DLD1 (cell line): ENCODE data around the gene ANXA6.

Experiments used
- in situ Hi-C: cut with HindIII; loops from 2 replicates; pipeline ENCODE4 v1.10.0; 2017; ENCODE audit warnings: low sequenced_read_pairs

The ANXA6 gene

DNA sequence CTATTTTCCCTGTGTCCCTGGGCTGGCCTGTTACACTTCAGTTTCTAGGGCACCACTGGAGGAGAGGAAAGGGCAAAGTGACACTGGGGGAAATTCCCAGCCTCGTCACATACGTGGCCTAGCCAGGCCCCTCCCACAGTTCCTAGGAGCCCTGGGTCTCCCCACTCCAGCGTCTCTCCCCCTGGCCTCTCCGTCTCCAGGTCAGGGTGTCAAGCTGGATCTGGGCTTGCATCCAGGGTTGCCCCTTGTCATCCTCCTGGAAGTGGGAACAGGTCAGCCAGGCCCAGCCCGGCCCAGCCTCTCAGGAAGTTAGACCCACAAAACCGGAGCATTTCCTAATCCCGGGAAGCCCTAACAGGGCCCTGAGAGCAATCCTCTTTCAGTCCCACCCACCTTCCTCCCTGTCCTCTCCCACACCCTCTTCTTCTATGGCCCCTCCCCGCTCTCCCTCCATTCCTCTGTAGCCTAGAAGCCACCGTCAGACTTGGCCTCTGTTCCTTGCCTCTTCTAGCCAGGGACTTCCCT, 72.0 kb downstream of the ANXA6 start:
- in situ Hi-C loops, result no loop called here

DNA sequence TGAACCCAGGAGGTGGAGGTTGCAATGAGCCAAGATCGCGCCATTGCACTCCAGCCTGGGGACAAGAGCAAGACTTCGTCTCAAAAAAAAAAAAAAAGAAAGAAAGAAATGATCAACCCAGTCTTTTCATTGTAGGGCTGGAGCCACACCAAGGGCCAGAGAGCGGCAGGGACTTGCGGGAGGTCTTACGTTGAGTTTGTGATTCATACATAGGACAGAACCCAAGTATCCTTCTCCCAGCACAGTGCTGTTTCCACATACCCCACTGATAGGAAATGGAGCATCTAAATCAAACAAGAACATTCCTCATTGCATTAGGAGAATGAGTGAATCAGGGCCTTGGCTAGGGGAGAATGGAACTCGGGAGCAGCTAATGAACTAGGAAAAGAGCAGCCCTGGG, 73.2 kb downstream of the ANXA6 start:
- in situ Hi-C loops, result no loop called here

DNA sequence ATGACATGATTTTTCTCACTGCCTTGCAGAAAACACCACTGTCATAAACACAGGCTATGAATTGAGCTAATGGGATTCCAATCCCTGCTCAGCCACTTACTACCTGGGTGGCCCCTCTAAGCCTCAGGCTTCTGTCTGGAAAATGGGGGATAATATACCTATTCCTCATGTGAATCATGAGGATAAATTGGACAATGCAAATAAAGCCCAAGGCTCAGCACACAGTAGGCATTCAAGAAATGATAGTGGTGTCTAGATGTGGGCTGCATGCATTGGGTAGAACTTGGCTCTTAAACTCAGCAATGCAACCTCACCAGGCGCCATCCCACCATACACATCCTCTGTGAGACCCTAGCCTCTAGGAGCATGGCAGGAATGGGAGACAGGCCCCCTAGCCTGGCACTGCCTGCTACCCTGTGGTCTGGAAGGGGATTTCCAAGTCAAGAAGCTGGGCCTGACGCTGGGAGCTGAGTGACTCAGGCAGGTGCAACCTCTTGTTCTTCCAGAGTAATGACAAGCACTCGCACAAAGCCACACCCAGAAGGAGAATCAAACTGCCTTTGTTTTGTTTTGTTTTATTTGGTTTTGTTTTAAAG, 74.4 kb downstream of the ANXA6 start:
- in situ Hi-C loops, result no loop called here

DNA sequence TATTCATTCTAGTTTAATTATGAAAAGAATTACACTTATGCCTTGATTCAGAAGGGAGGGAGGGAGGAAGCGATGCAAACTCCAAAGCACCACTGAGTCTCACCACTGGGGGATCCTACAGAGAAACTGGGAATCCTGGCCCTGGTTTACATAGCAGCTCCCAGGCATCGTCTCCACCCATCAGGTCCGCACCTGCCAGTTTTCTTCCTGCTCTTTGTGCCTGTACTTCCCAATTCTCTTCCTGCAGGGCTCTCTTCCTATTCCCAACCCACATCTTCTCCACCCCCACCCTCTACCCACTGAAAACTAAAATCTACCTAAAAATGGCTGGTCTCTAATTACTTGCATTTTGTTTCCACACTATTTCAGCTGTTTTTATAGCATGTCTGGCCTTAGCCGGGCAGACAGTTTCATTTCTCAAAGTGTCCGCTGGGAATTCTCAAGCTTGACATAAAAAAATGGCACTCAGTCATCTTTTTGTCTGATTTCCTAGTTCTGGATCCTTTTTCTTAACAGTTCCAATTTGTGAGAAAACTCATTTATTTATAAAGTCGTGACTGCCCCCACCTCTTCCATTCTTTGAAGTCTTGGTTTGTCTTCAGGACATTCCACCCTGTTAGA, 75.2 kb downstream of the ANXA6 start:
- in situ Hi-C loops, result no loop called here

DNA sequence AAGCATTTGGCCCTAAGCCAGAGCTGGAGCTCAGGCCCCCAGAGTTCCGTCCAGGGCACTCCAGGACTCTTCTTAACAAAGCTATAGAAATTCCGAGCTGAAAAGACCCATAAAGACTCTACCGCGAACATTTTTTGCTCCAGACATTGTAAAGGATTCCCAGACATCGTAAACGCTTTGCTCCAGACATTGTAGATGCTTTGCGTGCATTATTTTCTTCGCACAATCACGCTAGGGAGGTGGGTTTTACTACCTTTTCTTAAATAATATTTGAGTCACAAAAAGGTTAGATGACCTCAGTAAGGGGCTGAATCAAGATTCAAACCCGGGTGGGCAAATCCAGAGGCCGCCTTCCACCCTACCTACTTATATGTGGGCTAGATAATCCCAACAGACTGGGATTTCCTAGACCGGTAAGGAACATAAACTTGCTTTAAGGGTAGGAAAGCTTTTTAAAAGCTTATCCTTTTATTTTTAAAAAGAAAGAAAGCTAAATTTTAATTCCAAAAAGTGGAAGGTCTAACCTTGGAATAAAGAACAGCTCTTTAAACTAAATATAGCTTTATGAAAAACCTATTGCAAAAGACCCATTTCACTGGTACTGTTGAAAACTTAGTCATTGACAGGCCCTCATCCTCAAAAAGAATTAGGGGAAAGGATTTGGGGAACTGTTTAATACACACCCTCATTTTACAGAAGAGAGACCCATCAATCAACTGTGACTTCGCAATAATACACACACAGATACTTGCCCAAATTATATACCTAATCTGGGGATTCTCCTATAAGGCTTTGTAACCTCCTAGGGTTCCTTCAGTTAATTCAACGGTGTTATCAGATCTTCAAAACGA, 75.9 kb downstream of the ANXA6 start:
- in situ Hi-C loops, result no loop called here

DNA sequence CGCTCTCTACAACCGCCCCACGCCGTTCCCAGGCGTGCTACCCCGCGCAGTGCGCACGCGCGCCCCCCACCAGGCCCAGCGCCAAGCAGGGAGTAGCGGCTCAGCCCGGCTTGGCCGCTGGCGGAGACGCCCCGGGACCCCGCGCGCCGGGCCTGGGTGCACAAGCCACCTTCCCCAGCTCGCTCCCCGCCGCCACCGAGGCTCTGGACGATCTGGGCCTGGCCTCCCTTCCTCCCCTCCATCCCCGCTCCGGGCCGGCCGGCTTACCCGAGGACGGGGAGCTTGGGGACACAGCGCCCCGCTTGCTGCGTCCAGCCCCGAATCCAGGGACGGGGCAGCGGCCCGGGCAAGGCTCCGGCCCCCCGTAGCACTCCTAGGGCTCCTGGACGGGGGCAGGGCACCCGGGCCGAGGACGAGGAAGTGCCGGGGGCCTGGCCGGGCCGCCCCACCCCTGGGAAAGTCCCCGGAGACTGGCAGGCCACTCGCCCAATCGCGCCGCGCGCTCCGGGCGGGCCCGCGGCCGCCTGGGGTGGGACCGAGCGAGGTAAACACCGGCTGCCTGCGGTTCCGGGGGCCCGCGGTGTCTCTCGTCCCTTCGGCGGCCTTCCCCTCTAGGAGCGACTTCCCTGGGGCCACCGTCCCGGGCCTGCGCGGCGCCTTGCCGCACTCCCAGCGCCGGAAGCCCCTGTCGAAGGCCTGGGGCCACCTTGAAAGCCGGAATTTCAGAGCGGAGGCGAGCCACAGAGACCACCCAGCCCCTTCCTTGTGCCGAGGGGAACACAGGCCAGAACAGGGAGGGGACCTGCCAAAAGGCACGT, 76.8 kb downstream of the ANXA6 start, which contains the start of gene TNIP1:
Gene TNIP1 (minus strand): TSS at position 422 of the 818 bp plus-strand sequence. CDS start 15,939 bp downstream, outside the sequence.
- in situ Hi-C loops, result no loop called here

DNA sequence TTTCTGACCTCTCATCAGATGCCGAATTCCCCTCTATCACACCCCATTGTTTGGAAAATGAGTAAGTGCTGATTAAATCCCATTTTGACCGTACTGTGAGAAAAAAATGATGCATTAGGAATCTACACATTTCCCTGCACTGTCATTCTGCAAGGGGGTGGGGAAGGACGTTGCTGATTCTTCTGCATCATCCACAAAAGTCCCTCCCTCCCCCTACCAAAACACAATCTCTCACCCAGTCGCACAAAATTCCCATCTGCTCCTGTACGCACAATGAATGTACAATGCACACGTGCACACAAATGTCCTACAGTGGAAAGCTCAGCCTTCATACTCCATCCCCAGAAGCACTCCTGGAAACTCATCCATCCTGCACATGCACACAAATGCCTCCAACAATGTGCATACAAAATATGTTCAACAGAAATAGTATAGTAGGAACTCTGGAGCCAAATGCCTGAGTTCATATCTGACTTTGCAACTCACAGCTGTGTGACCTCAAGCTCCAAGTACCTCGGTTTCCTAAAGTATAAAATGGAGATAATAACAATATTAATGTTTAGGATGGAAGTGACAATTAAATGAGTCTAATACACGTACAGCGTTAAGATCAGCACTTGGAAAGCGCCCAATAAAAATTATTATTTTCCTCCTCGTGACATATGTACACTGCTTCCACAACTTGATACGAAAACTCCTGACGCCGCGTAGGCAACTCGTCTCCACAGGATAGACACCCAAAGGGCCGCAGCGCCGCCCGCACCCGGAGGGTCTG, 77.6 kb downstream of the ANXA6 start:
- in situ Hi-C loops, result no loop called here

DNA sequence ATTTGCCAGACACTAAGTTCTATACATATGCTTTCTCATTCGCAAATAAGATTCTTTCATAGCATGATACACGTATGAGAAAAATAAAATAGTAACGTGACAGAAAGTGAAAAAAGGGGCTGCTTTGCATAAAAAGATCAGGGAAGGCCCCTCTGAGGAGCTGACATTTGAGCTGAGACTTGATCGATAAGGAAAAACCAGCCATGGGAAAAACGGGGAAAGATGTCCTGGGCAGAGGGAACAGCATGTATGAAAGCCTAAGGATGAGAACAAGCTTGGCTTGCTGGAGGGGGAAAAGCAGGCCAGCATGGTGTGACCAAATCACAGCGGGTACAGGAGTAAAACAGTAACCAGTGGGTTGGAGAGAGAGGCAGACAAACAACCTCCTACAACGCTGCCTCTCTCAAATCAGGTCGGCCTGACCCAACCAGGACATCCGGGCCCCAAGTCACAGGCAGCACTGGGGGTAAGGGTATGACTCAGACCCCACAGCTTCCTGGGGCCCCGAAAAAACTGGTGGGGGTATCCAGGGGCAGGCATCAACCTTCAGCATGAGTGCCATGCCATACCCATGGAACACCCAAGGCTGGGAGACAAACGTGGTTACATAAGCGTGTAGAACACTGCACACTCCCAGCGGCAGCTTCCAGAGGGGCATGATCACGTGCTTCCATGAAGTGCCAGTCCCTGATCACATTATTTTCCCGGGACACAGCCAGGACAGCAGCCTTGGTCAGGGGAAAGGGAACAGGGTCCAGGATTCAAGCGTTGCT, 78.9 kb downstream of the ANXA6 start:
- in situ Hi-C loops, result no loop called here

DNA sequence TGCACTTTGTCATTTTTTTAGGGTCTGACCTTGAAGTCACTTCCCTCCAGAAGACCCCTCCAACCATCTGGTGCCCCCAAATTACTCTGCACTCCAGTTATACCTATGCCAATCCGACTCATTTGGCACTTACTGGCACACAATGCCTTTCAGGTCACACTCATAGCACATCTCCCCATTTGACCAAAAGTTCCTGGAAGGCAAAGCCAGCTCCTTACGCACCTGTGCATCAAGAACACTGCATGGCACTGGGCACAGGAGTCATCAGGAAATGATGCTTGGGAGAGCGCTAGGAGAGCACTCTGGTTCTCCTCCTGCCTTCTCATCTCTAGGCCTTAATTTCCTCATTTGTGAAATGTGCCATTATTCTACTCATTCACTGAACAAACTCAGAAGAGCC, 79.6 kb downstream of the ANXA6 start:
- in situ Hi-C loops, result no loop called here

DNA sequence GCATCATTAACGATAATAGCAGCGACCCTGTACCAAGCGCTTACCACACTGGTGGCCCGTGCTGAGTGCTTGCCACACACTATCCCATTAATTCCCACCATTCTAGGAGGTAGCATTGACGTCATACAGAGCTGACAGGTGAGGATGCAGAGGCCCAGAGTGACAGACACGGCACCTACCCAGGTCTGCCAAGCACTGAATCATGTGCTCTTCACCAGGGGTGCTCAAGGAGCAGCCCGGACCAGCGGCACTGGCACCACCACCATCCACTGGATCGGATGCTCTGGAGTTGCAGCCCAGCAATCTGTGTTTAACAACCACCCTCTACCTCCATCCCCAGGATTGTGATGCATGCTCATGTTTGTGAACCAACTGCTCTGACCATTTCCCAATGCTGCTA, 80.2 kb downstream of the ANXA6 start:
- in situ Hi-C loops, result no loop called here

DNA sequence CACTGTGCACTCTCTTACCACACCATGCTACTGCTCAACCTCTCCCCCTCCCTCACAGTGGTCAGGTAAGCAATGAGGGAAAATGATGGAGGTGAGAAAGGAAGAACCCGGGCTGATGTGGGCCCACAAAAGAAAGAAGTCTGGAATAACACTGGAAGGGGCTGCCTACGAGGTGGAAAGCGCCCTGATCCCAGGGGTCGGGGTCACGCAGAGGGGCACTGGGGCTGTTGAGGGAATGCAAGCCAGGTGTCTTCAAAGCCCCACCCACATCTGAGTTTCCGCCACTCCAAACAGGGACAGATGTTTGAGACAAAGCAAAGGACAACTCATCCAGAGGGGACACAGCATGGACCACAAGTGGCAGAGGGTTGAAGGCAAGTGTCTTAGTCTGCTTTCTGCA, 81.0 kb downstream of the ANXA6 start:
- in situ Hi-C loops, result no loop called here

DNA sequence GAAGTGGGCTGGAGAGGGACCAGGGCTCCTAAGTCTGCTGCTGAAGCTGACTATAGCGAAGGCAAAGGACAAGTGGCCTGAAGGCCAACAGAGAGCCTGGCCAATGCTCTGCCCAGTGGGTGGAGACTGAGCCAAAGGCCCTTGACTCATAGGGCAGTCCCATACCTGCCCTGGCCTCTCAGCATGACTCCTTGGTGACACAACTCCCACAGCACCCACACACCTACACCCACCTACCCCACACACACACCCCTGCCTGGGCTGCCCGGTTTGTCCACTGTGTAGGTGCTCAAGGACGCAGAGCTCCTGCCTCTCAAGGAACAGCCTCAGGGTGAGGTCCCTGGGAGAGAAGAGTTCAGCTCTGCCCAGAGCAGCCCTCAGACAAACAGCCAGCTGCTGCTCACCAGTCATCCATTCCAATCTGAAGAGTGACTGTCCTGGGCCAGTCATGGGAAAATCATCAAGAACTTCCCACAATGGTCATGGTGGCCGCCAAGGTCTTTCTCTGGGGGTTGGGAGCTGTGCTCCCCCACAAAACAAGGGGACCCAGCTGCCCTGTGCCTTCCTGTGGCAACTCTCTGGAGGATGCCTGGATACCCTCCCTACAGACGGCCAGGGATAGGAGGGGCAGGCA, 81.8 kb downstream of the ANXA6 start:
- in situ Hi-C loops, result no loop called here

DNA sequence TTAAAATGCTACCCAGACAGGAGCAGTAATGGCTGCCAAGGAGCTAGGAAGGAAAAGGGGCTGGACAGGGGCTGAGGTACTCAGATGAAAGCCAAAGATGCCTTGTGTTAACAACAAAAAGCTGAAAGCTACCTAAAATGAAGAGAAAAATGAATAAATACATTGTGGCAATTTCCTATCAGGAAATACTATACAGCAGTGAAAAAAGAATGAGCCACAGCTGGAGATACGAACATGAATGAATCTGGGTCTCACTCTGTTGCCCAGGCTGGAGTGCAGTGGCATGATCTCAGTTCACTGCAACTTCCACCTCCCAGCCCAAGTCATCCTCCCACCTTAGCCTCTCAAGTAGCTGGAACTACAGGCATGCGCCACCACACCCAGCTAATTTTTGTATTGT, 83.0 kb downstream of the ANXA6 start:
- in situ Hi-C loops, result no loop called here

DNA sequence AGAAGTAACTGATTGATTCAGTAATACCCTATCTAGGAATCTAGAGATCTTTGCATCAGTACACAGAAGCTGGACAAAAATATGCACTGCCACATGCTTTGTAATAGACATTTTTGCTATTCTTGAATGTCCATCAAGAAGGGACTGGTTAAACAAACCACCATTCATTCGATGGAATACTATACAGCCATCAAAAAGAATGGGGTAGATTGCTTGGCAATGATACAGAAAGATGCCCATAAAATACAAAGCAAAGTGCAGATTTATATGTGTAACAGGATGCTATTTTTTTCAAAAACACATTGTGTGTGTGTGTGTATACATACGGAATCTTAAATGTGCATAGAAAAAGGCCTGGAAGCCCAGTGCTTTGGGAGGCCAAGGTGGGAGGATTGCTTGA, 84.3 kb downstream of the ANXA6 start:
- in situ Hi-C loops, result no loop called here

DNA sequence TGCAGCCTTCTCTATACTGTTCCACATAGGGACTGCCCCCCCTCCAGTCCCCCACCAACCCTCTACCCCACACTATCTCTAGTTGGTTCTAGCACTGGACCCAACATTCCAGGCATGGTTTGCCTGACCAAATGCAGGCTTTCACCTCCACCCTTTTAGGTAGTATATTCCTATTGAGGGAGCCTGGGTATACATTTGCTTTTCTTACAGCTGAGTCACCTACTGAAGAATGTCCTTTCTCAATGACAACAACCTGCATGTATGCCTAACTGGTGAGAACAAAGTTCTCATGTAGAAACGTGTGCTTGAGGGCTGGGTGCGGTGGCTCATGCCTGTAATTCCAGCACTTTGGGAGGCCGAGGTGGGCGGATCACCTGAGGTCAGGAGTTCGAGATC, 85.0 kb downstream of the ANXA6 start:
- in situ Hi-C loops, result no loop called here

DNA sequence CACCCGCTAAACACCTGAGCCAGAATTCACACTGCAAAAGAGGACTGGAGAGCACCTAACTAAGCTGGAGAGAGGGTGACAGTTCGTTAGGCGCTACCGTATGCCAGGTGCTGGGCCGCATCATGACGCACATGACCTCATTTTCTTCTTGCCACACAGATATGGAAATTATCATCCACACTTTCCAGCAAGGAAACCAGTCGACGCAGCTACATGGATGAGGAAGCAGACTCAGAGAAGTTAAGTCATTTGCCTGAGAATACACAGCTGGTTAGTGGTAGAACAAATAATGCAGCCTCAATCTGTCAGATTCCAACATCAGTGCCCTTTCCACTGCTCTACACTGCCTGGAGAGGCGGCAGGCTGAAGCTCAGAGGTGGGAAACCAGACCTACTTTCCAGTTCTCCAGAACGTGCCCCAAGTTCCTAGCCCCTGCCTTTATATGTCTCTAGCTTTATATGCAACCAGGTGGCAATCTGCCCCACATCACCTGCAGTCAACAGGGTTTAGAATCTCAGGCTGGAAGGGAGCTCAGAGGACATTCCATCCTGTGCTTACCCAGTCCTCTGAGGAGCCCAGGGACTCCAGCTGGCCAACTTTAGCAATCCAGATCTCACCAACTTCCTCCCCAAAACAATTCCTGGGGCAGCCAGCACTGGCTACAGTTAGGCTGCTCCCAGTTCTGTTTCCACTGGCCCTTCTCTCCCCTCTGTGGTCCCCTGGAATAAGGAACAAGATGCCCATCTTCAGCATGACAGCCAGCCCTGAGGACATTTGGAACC, 85.5 kb downstream of the ANXA6 start:
- in situ Hi-C loops, result no loop called here

DNA sequence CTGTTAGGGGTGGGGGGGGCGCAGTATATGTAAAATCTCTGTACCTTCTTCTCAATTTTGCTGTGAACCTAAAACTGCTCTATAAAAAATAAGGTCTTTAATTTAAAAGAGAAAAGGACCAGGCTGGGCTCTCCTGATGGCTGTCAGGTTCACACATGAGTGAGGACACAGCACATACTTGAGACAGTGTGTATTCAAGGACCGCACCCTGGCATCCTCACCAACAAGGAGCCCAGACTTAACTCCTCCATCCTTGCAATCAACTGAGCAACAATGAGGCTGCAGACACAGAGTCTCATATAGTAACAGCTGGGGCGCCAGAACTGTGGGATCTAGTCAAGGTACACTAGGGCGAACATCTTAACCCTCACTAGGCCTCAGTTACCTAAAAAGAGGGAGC, 86.6 kb downstream of the ANXA6 start:
- in situ Hi-C loops, result no loop called here

DNA sequence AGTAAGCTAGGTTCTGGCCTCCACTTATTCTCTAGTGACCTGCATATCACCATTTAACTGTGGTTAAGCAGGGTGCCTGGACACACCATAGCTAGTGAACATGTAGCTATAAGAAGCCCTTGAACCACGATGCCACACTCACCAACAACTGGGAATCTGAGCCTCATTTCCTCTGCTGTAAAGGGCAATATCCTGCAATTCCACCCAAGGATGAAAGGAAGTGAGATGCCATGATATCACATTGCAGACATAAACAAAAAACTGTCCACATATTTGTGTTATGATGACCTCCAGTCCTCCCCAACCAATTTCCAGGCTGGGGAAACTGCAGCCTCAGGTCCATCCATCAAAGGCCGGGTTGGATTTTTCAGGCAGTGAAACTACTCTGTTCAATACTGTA, 87.1 kb downstream of the ANXA6 start:
- in situ Hi-C loops, result no loop called here
